Activated T-helper 2 cell treated with anti-CD3 and anti-CD28 coated beads, Interferon-gamma antibody, Interleukin-2, Interleukin-4, amounts not matched to agents 10 μg/mL and 5 μg/mL and 100 μg/mL, durations not matched to agents 14 hours and 24 hours and 36 hours (primary cell): ENCODE results near the gene MICAL2. TPM values are rescaled to one million over a fixed set of nuclear protein-coding genes. Genes with fewer than 3 reads are reported as not detected.

ENCODE experiments used
- DNase-seq: peaks from one replicate; pipeline ENCODE4 v3.0.0; 2021; ENCODE audit warnings: low spot score
- H3K27ac Mint-ChIP-seq: one replicate; pipeline ENCODE4 v1.8.0; 2021; ENCODE audit warnings: mixed read lengths
- H3K27me3 Mint-ChIP-seq: one replicate; pipeline ENCODE4 v1.8.0; 2021; ENCODE audit warnings: low read depth, mixed read lengths
- H3K36me3 Mint-ChIP-seq: one replicate; pipeline ENCODE4 v1.8.0; 2021; ENCODE audit warnings: low read depth, mixed read lengths
- H3K4me1 Mint-ChIP-seq: one replicate; pipeline ENCODE4 v1.8.0; 2021; ENCODE audit warnings: low read depth, mixed read lengths
- H3K4me3 Mint-ChIP-seq: one replicate; pipeline ENCODE4 v1.8.0; 2021; ENCODE audit warnings: low read depth, mild to moderate bottlenecking, moderate library complexity, mixed read lengths
- H3K9me3 Mint-ChIP-seq: one replicate; pipeline ENCODE4 v1.8.0; 2021; ENCODE audit warnings: mixed read lengths
- intact Hi-C: fragments of 100-400 bp; cut with micrococcal nuclease; formaldehyde crosslinking; loops from one replicate; pipeline ENCODE4 v1.15.1; 2023
- total RNA-seq: library from RNA; stranded (reverse); gene quantifications from 2 replicates; pipeline ENCODE4 v1.2.3, GENCODE V29; 2022

The MICAL2 gene
- total RNA-seq, 1 donor from 2014 or later = 736 TPM

GRCh38 chr11:12097219-12097618 is 13.2 kb upstream of the MICAL2 start:
- H3K36me3 Mint-ChIP-seq = no peaks in the 10 kb centered on the region
- intact Hi-C loops = no loop called here
- no peak overlapping the region for H3K4me3 Mint-ChIP-seq
- no peaks in the 10 kb centered on the region for H3K27me3 Mint-ChIP-seq
- DNase-seq = no peak
- no peaks in the 10 kb centered on the region for H3K9me3 Mint-ChIP-seq
- H3K4me1 Mint-ChIP-seq = peaks cover 34% of the 10 kb centered on the region
- H3K27ac Mint-ChIP-seq = no peak overlapping the region

- H3K4me1 Mint-ChIP-seq = peaks cover 38% of the 10 kb centered on the region
- H3K4me3 Mint-ChIP-seq = no peak overlapping the region
- DNase-seq = no peak
- H3K36me3 Mint-ChIP-seq = no peaks in the 10 kb centered on the region
- intact Hi-C loops = no loop called here
- H3K27ac Mint-ChIP-seq = no peak overlapping the region
- no peaks in the 10 kb centered on the region for H3K27me3 Mint-ChIP-seq
- no peaks in the 10 kb centered on the region for H3K9me3 Mint-ChIP-seq
Observed at GRCh38 chr11:12098601-12099000, 11.8 kb upstream of the MICAL2 start.

- H3K36me3 Mint-ChIP-seq = no peaks in the 10 kb centered on the region
- intact Hi-C loops = no loop called here
- no peaks in the 10 kb centered on the region for H3K27me3 Mint-ChIP-seq
- DNase-seq = no peak
- peaks cover 40% of the 10 kb centered on the region for H3K4me1 Mint-ChIP-seq
- no peaks in the 10 kb centered on the region for H3K9me3 Mint-ChIP-seq
- H3K27ac Mint-ChIP-seq = peak overlapping the region; percentile 6
- H3K4me3 Mint-ChIP-seq = no peak overlapping the region
Observed at GRCh38 chr11:12099132-12099873, 11.1 kb upstream of the MICAL2 start.

GRCh38 chr11:12100429-12100828 is 10.0 kb upstream of the MICAL2 start:
- no peak for DNase-seq
- Mint-ChIP-seq H3K36me3 (no peaks in the 10 kb centered on the region), H3K27me3 (no peaks in the 10 kb centered on the region), H3K4me1 (peaks cover 38% of the 10 kb centered on the region), H3K27ac (no peak overlapping the region), H3K9me3 (no peaks in the 10 kb centered on the region), H3K4me3 (no peak overlapping the region)
- intact Hi-C loops = no loop called here

GRCh38 chr11:12100841-12101242 is 9.5 kb upstream of the MICAL2 start:
- Mint-ChIP-seq H3K27ac (no peak overlapping the region), H3K4me3 (no peak overlapping the region), H3K4me1 (peaks cover 41% of the 10 kb centered on the region), H3K27me3 (no peaks in the 10 kb centered on the region), H3K9me3 (no peaks in the 10 kb centered on the region), H3K36me3 (no peaks in the 10 kb centered on the region)
- intact Hi-C loops = no loop called here
- DNase-seq = no peak

GRCh38 chr11:12101318-12101717 is 9.1 kb upstream of the MICAL2 start:
- peaks cover 45% of the 10 kb centered on the region for H3K4me1 Mint-ChIP-seq
- H3K36me3 Mint-ChIP-seq = no peaks in the 10 kb centered on the region

GRCh38 chr11:12102588-12103410 is 7.6 kb upstream of the MICAL2 start:
- no peaks in the 10 kb centered on the region for H3K9me3 Mint-ChIP-seq
- DNase-seq = no peak
- intact Hi-C loops = no loop called here
- peaks cover 45% of the 10 kb centered on the region for H3K4me1 Mint-ChIP-seq
- no peak overlapping the region for H3K4me3 Mint-ChIP-seq
- no peaks in the 10 kb centered on the region for H3K27me3 Mint-ChIP-seq
- H3K36me3 Mint-ChIP-seq = no peaks in the 10 kb centered on the region
- no peak overlapping the region for H3K27ac Mint-ChIP-seq

More at GRCh38 chr11:12101318-12101717, 9.1 kb upstream of the MICAL2 start:
- H3K27ac Mint-ChIP-seq = no peak overlapping the region
- no peak overlapping the region for H3K4me3 Mint-ChIP-seq
- DNase-seq = no peak
- H3K9me3 Mint-ChIP-seq = no peaks in the 10 kb centered on the region
- intact Hi-C loops = no loop called here
- H3K27me3 Mint-ChIP-seq = no peaks in the 10 kb centered on the region

GRCh38 chr11:12103411-12104225 is 6.8 kb upstream of the MICAL2 start:
- H3K4me3 Mint-ChIP-seq = no peak overlapping the region
- H3K27me3 Mint-ChIP-seq = no peaks in the 10 kb centered on the region
- no peak overlapping the region for H3K27ac Mint-ChIP-seq
- H3K36me3 Mint-ChIP-seq = no peaks in the 10 kb centered on the region
- no peaks in the 10 kb centered on the region for H3K9me3 Mint-ChIP-seq
- DNase-seq = no peak
- intact Hi-C loops = no loop called here
- H3K4me1 Mint-ChIP-seq = peaks cover 40% of the 10 kb centered on the region

GRCh38 chr11:12105471-12105870 is 4.9 kb upstream of the MICAL2 start:
- Mint-ChIP-seq H3K27me3 (no peaks in the 10 kb centered on the region), H3K9me3 (no peaks in the 10 kb centered on the region), H3K4me3 (no peak overlapping the region), H3K36me3 (no peaks in the 10 kb centered on the region), H3K4me1 (peaks cover 43% of the 10 kb centered on the region), H3K27ac (no peak overlapping the region)
- no peak for DNase-seq
- intact Hi-C loops = no loop called here

- Mint-ChIP-seq H3K4me3 (no peak overlapping the region), H3K36me3 (no peaks in the 10 kb centered on the region), H3K27ac (no peak overlapping the region), H3K4me1 (peaks cover 40% of the 10 kb centered on the region), H3K9me3 (no peaks in the 10 kb centered on the region), H3K27me3 (no peaks in the 10 kb centered on the region)
- intact Hi-C loops = no loop called here
- DNase-seq = no peak
Observed at GRCh38 chr11:12106101-12106500, 4.3 kb upstream of the MICAL2 start.

- Mint-ChIP-seq H3K4me3 (no peak overlapping the region), H3K27me3 (no peaks in the 10 kb centered on the region), H3K4me1 (peaks cover 37% of the 10 kb centered on the region), H3K9me3 (no peaks in the 10 kb centered on the region), H3K27ac (no peak overlapping the region), H3K36me3 (peaks cover under 1% of the 10 kb centered on the region)
- DNase-seq = no peak
- intact Hi-C loops = no loop called here
Observed at GRCh38 chr11:12106501-12106900, 3.9 kb upstream of the MICAL2 start.

GRCh38 chr11:12108875-12109453 is 1.4 kb upstream of the MICAL2 start:
- intact Hi-C loops = loop anchor here (1.0 kb wide), 1 partner anchor 9 kb away; no protein-coding TSS in a partner anchor
- no peaks in the 10 kb centered on the region for H3K9me3 Mint-ChIP-seq
- DNase-seq = no peak
- H3K27me3 Mint-ChIP-seq = no peaks in the 10 kb centered on the region
- peak overlapping the region; percentile 90 for H3K4me3 Mint-ChIP-seq
- H3K27ac Mint-ChIP-seq = peak overlapping the region; percentile 99
- peaks cover 50% of the 10 kb centered on the region for H3K4me1 Mint-ChIP-seq
- peaks cover 18% of the 10 kb centered on the region for H3K36me3 Mint-ChIP-seq
